ENCODE data around the gene RBFOX2.

GRCh38 chr22:36010882-36011281, 17.7 kb downstream of the RBFOX2 start:
- TF ChIP-seq CTCF (conservative IDR thresholded peaks at IDR 0.05 in 1 of 2, IDR thresholded peaks at IDR 0.05 in 1 of 2; ENCODE audit: low read depth in 1 of 2, low read length in 2 of 2) (no peak), EZH2 (IDR thresholded peaks at IDR 0.05; ENCODE audit: low read length, missing control alignments) (no peak)

Data from fibroblast of lung (primary cell).